HG03060 (cell line): Measurements from ENCODE around the gene TBX6.
A peak's percentile ranks its signal among the peaks of the same experiment; 100 is the strongest.
"Not testable (repeated sequence)": the region's sequence is repeated elsewhere in the genome, so short reads cannot be mapped to it uniquely, and the experiment has no call there.

Experiments
- ATAC-seq: cut with Tn5 transposase; IDR thresholded peaks from one replicate; pipeline ENCODE4 v1.9.1; 2021; ENCODE audit warnings: low read depth, moderate number of reproducible peaks; ENCODE audit not compliant: unreplicated experiment

The TBX6 gene

GRCh38 chr16:30091474-30092372, at the start of gene TBX6:
Gene TBX6, minus strand, starts transcription at chr16:30091924. Its CDS starts 731 bp downstream, at chr16:30091193.
- ATAC-seq, result peak; percentile 55

- ATAC-seq, result no peak
Measured at GRCh38 chr16:30139583-30140481, 48.1 kb upstream of the TBX6 start.

DNA sequence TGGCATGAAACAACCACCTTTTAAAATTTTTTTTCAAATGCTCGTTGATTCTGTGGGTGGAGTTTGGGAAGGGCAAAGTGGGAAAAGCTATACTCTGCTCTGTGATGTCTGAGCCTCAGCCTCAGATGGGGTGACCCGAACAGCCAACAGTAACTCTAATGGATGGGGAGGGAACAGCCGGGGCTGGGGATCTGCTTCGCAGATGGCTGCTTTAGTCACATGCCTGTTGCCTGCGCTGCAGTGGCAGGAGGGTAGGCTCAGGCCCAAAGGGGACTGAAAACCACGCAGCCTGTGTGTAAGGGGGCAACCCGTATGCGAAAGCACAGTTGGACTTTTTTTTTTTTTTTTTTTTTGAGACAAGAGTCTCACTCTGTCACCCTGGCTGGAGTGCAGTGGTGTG, 46.2 kb upstream of the TBX6 start:
- ATAC-seq, result no peak

GRCh38 chr16:30136971-30137605, 45.4 kb upstream of the TBX6 start:
- no peak for ATAC-seq

DNA sequence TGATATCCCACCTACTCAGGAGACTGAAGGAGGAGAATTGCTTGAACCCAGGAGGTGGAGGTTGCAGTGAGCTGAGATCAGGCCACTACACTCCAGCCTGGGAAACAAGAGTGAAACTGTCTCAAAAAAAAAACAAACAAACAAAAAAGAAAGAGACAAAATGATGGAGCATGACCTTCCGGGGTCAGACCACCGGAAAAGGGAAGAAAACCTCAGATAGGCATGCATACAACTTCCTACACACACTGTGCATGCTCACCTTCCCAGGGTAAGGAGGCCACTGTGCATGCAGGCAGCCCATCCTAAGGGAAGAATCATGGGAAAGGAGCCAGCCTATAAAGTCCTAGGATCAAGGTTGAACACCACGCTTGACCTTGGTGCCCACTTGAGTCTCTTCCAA, 40.9 kb upstream of the TBX6 start:
- no peak for ATAC-seq

DNA sequence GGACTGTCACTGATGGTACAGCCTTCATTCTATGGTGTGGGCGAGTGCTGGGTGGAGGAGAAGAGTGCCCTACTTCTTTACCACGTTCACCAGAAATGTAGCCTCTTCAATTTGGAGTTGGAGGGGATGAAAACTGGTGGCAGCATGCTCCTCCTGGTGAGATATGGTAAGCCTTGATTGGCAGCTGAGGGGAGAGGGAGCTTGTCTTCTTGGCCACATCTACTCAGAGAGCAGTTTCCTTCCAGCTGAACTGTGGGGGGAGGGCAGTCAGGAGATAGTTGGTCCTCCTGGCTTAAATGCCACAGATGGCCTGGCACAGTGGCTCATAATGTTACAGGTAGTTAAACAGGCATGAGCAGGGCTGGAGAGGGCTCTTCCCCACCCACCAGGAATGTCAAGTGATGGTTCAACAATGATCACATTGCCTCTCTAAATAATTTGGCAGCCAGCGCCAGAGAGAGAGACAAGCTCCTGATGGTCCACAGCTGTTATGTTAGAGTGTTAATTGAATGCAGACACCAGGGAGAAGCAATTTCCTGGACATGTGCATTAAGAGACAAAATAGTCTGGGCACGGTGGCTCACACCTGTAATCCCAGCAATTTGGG, 40.2 kb upstream of the TBX6 start:
- ATAC-seq, result no peak

GRCh38 chr16:30127993-30128392, 36.3 kb upstream of the TBX6 start:
- no peak for ATAC-seq

- not testable (repeated sequence) for ATAC-seq
Measured at GRCh38 chr16:30125690-30126089, 34.0 kb upstream of the TBX6 start.

- no peak for ATAC-seq
Measured at GRCh38 chr16:30124985-30125379, 33.3 kb upstream of the TBX6 start.

- ATAC-seq, result no peak
Measured at GRCh38 chr16:30122604-30123160, 31.0 kb upstream of the TBX6 start.

DNA sequence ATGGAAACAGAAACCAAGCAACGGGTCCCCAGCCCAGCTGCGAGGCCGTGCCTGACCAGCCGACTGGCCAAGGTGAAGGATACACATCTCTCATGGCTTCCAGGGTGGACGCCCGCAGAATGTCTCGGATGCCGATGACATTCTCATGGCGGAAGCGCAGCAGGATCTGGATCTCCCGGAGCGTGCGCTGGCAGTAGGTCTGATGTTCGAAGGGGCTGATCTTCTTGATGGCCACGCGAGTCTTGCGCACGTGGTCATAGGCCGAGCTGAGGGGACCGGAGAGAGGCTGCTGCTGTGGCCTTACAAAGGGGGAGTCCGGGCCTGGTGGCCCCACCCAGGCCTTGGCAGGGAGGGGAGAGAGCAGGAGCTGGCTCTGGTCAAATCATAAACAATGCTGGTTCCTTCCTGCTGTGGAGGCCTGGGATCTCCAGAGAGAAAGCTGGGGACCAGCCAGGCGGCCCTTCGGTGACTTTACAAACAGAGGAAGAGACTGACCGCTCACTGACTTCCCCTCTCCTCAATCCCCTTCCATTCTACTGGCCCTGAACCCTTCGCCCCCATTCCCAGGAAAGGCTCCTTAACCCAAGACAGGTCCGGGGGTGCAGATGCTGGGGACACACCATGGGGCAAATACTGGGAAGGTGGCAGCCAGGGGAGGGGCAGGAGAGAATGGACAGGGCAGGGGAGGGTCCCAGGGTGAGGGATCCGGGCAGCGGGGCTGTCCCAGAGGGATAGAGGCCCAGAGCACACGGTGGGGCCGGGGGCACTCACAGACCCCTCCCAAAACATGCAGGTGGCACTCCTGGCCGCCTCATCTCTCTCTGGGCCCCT, 30.2 kb upstream of the TBX6 start:
- ATAC-seq, result no peak

DNA sequence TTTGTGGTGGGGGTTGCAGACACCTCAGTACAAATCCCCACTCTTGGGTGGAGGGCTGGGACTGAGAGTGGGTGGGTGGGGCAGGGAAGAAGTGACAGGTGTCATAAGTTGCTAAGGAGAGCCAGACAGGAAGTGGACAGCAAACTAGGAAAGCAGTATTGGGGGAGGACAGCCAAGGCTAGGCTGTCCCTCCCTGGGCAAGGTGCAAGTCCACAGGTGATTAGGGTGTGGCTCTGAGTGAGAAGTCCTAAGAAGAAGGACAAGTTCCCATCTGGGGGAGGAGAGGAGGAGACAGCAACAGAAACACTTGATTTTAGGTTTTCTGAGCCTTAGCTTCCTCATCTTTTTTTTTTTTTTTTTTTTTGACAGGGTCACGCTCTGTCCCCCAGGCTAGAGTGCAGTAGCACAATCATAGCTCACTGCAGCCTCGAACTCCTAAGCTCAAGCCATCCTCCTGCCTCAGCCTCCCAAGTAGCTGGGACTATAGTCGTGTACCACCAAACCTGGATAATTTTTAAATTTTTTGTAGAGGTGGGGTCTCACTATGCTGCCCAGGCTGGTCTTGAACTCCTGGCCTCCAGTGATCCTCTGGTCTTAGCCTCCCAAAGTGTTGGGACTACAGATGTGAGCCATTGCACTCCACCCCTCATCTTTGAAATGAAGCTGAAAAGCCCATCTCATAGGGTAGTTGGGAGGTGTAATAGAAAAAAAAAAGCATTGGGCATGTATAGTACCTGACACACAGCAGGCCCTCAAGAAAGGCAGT, 28.8 kb upstream of the TBX6 start:
- no peak for ATAC-seq

DNA sequence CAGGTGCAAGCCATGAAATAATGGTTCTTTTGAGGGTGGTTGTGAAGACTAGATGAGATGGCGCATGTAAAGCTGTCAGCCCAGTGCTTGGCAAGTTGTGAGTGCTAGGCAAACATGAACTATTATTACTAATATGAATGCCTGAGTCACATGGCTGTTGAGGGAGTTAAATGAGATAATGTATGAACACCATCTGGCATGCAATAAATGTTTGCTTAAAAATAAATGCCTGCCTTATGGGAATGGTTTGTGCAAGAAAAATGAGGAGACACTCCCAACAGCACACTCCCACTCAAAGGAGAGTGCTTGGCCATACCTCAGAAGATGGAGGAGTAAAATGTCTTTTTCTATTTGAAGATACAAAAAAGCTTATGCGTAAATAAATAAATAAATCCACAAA, 27.7 kb upstream of the TBX6 start:
- ATAC-seq, result no peak

GRCh38 chr16:30117768-30118167, 26.0 kb upstream of the TBX6 start:
- no peak for ATAC-seq

DNA sequence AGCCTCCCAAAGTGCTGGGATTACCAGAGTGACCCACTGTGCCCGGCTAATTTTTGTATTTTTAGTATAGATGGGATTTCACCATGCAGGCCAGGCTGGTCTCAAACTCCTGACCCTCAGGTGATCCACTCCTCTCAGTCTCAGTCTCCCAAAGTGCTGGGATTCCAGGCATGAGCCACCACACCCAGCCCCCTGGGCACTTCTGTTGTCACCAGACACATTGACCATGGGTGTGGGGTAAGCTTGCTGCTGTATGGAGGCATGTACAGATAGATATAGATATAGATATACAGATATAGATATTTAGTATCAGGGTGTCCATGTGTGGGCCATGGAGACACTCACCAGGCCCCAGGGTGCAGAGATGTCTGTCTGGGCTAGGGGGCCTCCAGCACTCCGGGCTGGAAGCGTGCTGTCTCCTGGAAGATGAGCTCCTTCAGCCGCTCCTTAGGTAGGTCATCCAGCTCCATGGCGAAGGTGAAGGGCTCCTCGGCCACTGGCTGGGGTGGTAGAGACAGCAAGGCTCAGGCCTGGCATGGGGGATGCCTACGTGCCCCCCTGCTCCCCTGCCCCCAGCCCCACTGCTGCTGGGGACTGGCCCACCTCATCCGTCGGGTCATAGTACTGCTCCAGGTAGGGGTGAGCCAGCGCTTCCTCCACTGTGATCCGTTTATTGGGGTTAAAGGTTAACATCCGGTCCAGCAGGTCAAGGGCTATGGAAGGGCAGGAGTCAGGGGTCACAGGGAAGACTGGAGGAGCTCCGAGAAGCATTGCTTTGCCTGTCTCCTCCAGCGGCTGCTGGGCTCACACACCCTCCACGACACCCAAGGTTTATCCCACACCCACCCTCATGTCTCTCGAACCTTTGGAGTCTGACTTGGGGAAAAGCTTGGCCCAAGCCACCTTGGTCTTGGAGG, 24.8 kb upstream of the TBX6 start:
- no peak for ATAC-seq

DNA sequence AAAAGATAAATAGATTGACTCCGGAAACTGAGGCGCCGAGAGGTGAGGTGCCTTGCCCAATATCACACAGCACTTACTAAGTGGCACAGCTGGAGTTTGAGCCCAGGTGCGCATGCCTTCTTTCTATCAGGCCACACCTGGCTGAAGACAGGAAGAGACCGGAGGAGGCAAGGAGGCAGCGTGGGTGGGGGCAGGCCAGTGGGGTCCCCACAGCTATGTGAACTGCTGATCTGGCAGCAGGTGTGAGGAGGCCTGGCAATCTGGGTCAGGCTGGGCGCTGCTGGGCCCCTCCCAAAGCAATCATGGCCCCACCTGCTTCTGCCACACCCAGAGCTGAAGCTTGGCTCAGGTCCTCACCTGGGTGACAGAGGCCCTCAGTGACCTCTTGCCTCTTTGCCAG, 23.5 kb upstream of the TBX6 start:
- no peak for ATAC-seq

DNA sequence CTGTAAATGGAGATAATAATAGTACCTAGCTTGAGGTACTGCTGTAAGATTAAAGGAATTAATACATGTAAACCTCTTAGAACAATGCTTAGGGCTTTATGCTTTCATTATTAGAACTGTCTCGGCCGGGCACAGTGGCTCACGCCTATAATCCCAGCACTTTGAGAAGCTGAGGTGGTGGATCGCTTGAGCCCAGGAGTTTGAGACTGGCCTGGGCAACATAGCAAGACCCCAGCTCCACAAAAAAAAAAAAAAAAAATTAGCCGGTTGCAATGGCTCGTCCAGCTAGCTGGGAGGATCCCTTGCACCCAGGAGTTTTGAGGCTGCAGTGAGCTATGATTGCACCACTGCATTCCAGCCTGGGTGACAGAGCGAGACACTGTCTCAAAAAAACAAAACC, 23.1 kb upstream of the TBX6 start:
- not testable (repeated sequence) for ATAC-seq

- ATAC-seq, result no peak
Measured at GRCh38 chr16:30114411-30114810, 22.7 kb upstream of the TBX6 start.
